ENCODE measurements around the gene HMGCS2.
"Not testable (repeated sequence)": the region's sequence is repeated elsewhere in the genome, so short reads cannot be mapped to it uniquely, and the experiment has no call there.

The HMGCS2 gene

DNA sequence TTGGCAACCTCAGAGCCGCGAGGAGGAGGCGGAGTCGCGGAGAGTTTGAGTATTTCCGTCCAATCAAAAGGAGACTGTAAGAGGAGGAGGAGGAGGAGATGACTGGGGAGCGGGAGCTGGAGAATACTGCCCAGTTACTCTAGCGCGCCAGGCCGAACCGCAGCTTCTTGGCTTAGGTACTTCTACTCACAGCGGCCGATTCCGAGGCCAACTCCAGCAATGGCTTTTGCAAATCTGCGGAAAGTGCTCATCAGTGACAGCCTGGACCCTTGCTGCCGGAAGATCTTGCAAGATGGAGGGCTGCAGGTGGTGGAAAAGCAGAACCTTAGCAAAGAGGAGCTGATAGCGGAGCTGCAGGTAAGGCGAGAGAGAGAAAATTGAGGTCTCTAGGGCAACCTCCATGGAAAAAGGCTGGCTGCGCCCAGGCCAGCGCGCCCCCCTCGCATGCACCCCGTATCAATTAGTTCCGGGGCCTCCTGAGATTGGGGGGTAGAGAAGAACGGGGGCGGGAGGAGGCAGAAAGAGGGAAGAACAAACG, 56.8 kb downstream of the HMGCS2 start, which contains the start of gene PHGDH:
Gene PHGDH, plus strand, starts transcription at position 131 of the 538 bp plus-strand sequence. Its CDS starts 89 bp downstream, at position 220.
- H3K14ac ChIP-seq (ENCODE audit: low read length), result peak within 1 kb of the TSS; percentile 46
- WGBS (ENCODE audit: extremely low coverage, insufficient coverage, insufficient read length), result no CpG with 5 or more reads among the region's 27 CpGs
- H3K4me2 ChIP-seq (ENCODE audit: low read length), result peak within 1 kb of the TSS; percentile 87
- no peaks in the 10 kb centered on the region for H3K9me3 ChIP-seq (ENCODE audit: insufficient read depth, low read depth, low read length)
- H4K12ac ChIP-seq (ENCODE audit: low read depth, low read length), result peak within 1 kb of the TSS; percentile 35
- H3K27ac ChIP-seq (ENCODE audit: low read depth, low read length), result peak within 1 kb of the TSS; percentile 38
- no peak within 1 kb of the TSS for H3K23ac ChIP-seq (ENCODE audit: low read length)
- peak within 1 kb of the TSS; percentile 81 for H3K4me3 ChIP-seq (ENCODE audit: low read depth, low read length)
- peaks cover 14% of the 10 kb centered on the region for H3K79me1 ChIP-seq (ENCODE audit: low read length)
- no peak within 1 kb of the TSS for H2AK5ac ChIP-seq (ENCODE audit: low read length)
- H4K91ac ChIP-seq (ENCODE audit: low read depth, low read length), result peak within 1 kb of the TSS; percentile 86
- H3K79me2 ChIP-seq (ENCODE audit: control insufficient read depth, insufficient read depth, low read length, poor library complexity), result peaks cover 19% of the 10 kb centered on the region
- H3K9ac ChIP-seq (ENCODE audit: low read length), result peak within 1 kb of the TSS; percentile 82
- no peaks in the 10 kb centered on the region for H3K27me3 ChIP-seq (ENCODE audit: insufficient read depth, low read length)
- H3K4me1 ChIP-seq (ENCODE audit: control insufficient read depth in 1 of 2, insufficient read depth in 2 of 2, low read length in 2 of 2), result peaks cover 17 to 31% of the 10 kb centered on the region in 2 experiments
- H4K8ac ChIP-seq (ENCODE audit: low read depth, low read length), result peak within 1 kb of the TSS; percentile 86
- H2BK120ac ChIP-seq (ENCODE audit: insufficient read depth, low read length, poor library complexity), result peak within 1 kb of the TSS; percentile 86
- DNase-seq, result peak; percentile 66 to 87
- peak within 1 kb of the TSS; percentile 87 for H3K4ac ChIP-seq (ENCODE audit: low read depth, low read length)
- peak within 1 kb of the TSS; percentile 72 for H2AFZ ChIP-seq (ENCODE audit: insufficient read depth, low read length, poor library complexity)
- no peak within 1 kb of the TSS for H2BK12ac ChIP-seq (ENCODE audit: low read length)
- H3K36me3 ChIP-seq (ENCODE audit: control insufficient read depth in 1 of 2, insufficient read depth in 2 of 2, low read length in 2 of 2), result no peaks in the 10 kb centered on the region
- peak within 1 kb of the TSS; percentile 92 for H3K18ac ChIP-seq (ENCODE audit: low read length)
- H2BK5ac ChIP-seq (ENCODE audit: low read depth, low read length, poor library complexity), result peak within 1 kb of the TSS; percentile 85

GRCh38 chr1:119711356-119711803, 57.3 kb downstream of the HMGCS2 start:
- Histone ChIP-seq H3K79me1 (ENCODE audit: low read length) (peaks cover 14% of the 10 kb centered on the region), H3K4me1 (ENCODE audit: control insufficient read depth in 1 of 2, insufficient read depth in 2 of 2, low read length in 2 of 2) (peaks cover 17 to 28% of the 10 kb centered on the region in 2 experiments), H3K4me2 (ENCODE audit: low read length) (peak overlapping the region; percentile 87), H3K79me2 (ENCODE audit: control insufficient read depth, insufficient read depth, low read length, poor library complexity) (peaks cover 19% of the 10 kb centered on the region)
- H3K23ac ChIP-seq (ENCODE audit: low read length); H3K4me3 ChIP-seq (ENCODE audit: low read depth, low read length); H4K12ac ChIP-seq (ENCODE audit: low read depth, low read length); H3K36me3 ChIP-seq (ENCODE audit: control insufficient read depth in 1 of 2, insufficient read depth in 2 of 2, low read length in 2 of 2); H4K8ac ChIP-seq (ENCODE audit: low read depth, low read length); H3K18ac ChIP-seq (ENCODE audit: low read length); H2AFZ ChIP-seq (ENCODE audit: insufficient read depth, low read length, poor library complexity); H2AK5ac ChIP-seq (ENCODE audit: low read length); H4K91ac ChIP-seq (ENCODE audit: low read depth, low read length); H3K27ac ChIP-seq (ENCODE audit: low read depth, low read length); H2BK12ac ChIP-seq (ENCODE audit: low read length); H3K9me3 ChIP-seq (ENCODE audit: insufficient read depth, low read depth, low read length); H2BK5ac ChIP-seq (ENCODE audit: low read depth, low read length, poor library complexity); H3K9ac ChIP-seq (ENCODE audit: low read length); H3K4ac ChIP-seq (ENCODE audit: low read depth, low read length); H2BK120ac ChIP-seq (ENCODE audit: insufficient read depth, low read length, poor library complexity); DNase-seq; H3K27me3 ChIP-seq (ENCODE audit: insufficient read depth, low read length); H3K14ac ChIP-seq (ENCODE audit: low read length): not testable (repeated sequence)
- no CpG with 5 or more reads among the region's 10 CpGs for WGBS (ENCODE audit: extremely low coverage, insufficient coverage, insufficient read length)

GRCh38 chr1:119706599-119706998, 62.1 kb downstream of the HMGCS2 start:
- not testable (repeated sequence) for H3K79me2 ChIP-seq (ENCODE audit: control insufficient read depth, insufficient read depth, low read length, poor library complexity); H2BK120ac ChIP-seq (ENCODE audit: insufficient read depth, low read length, poor library complexity); DNase-seq; H4K91ac ChIP-seq (ENCODE audit: low read depth, low read length); H2BK5ac ChIP-seq (ENCODE audit: low read depth, low read length, poor library complexity); H4K12ac ChIP-seq (ENCODE audit: low read depth, low read length); H3K4me3 ChIP-seq (ENCODE audit: low read depth, low read length); H3K27ac ChIP-seq (ENCODE audit: low read depth, low read length); H2BK12ac ChIP-seq (ENCODE audit: low read length); H3K18ac ChIP-seq (ENCODE audit: low read length); H3K27me3 ChIP-seq (ENCODE audit: insufficient read depth, low read length); H3K79me1 ChIP-seq (ENCODE audit: low read length); H3K9ac ChIP-seq (ENCODE audit: low read length); H3K14ac ChIP-seq (ENCODE audit: low read length); H2AK5ac ChIP-seq (ENCODE audit: low read length); H3K36me3 ChIP-seq (ENCODE audit: control insufficient read depth in 1 of 2, insufficient read depth in 2 of 2, low read length in 2 of 2); H3K23ac ChIP-seq (ENCODE audit: low read length); H2AFZ ChIP-seq (ENCODE audit: insufficient read depth, low read length, poor library complexity); H3K4me1 ChIP-seq (ENCODE audit: control insufficient read depth in 1 of 2, insufficient read depth in 2 of 2, low read length in 2 of 2); H4K8ac ChIP-seq (ENCODE audit: low read depth, low read length); H3K9me3 ChIP-seq (ENCODE audit: insufficient read depth, low read depth, low read length); H3K4me2 ChIP-seq (ENCODE audit: low read length); H3K4ac ChIP-seq (ENCODE audit: low read depth, low read length)
- WGBS (ENCODE audit: extremely low coverage, insufficient coverage, insufficient read length), result no CpG with 5 or more reads among the region's 6 CpGs

GRCh38 chr1:119703666-119704450, 64.8 kb downstream of the HMGCS2 start:
- no peak overlapping the region for H3K14ac ChIP-seq (ENCODE audit: low read length)
- H2BK120ac ChIP-seq (ENCODE audit: insufficient read depth, low read length, poor library complexity), result no peak overlapping the region
- H2BK5ac ChIP-seq (ENCODE audit: low read depth, low read length, poor library complexity), result no peak overlapping the region
- H3K4me2 ChIP-seq (ENCODE audit: low read length), result no peak overlapping the region
- H3K9ac ChIP-seq (ENCODE audit: low read length), result no peak overlapping the region
- no peak overlapping the region for H4K8ac ChIP-seq (ENCODE audit: low read depth, low read length)
- H3K79me1 ChIP-seq (ENCODE audit: low read length), result no peaks in the 10 kb centered on the region
- peak overlapping the region; percentile 20 for H3K27ac ChIP-seq (ENCODE audit: low read depth, low read length)
- no peak overlapping the region for H3K23ac ChIP-seq (ENCODE audit: low read length)
- H4K12ac ChIP-seq (ENCODE audit: low read depth, low read length), result no peak overlapping the region
- peaks cover 2 to 5% of the 10 kb centered on the region in 2 experiments for H3K36me3 ChIP-seq (ENCODE audit: control insufficient read depth in 1 of 2, insufficient read depth in 2 of 2, low read length in 2 of 2)
- no peak overlapping the region for H3K4me3 ChIP-seq (ENCODE audit: low read depth, low read length)
- no peak overlapping the region for H2BK12ac ChIP-seq (ENCODE audit: low read length)
- peaks cover 0 to 6% of the 10 kb centered on the region in 2 experiments for H3K4me1 ChIP-seq (ENCODE audit: control insufficient read depth in 1 of 2, insufficient read depth in 2 of 2, low read length in 2 of 2)
- H3K27me3 ChIP-seq (ENCODE audit: insufficient read depth, low read length), result no peaks in the 10 kb centered on the region
- WGBS (ENCODE audit: extremely low coverage, insufficient coverage, insufficient read length), result no CpG with 5 or more reads among the region's 6 CpGs
- DNase-seq, result no peak
- H4K91ac ChIP-seq (ENCODE audit: low read depth, low read length), result no peak overlapping the region
- no peaks in the 10 kb centered on the region for H3K79me2 ChIP-seq (ENCODE audit: control insufficient read depth, insufficient read depth, low read length, poor library complexity)
- H2AFZ ChIP-seq (ENCODE audit: insufficient read depth, low read length, poor library complexity), result no peak overlapping the region
- H3K4ac ChIP-seq (ENCODE audit: low read depth, low read length), result no peak overlapping the region
- H3K9me3 ChIP-seq (ENCODE audit: insufficient read depth, low read depth, low read length), result peaks cover 8% of the 10 kb centered on the region
- H2AK5ac ChIP-seq (ENCODE audit: low read length), result no peak overlapping the region
- no peak overlapping the region for H3K18ac ChIP-seq (ENCODE audit: low read length)

Measured in trophoblast cell (in vitro differentiated cells and primary cell).